ENCODE results near the gene MAPT. TPM values are rescaled to one million over a fixed set of nuclear protein-coding genes. Genes with fewer than 3 reads are reported as not detected.

Gene MAPT
- total and polyA plus RNA-seq, 2 of the 13 experiments (the other 11 are each of a cell fraction or from before 2014, with no cell fraction given) = 2.1 to 2.8 TPM

GRCh38 chr17:45846646-45847045, 47.7 kb upstream of the MAPT start (continued):
- TF ChIP-seq, protein P1, sequence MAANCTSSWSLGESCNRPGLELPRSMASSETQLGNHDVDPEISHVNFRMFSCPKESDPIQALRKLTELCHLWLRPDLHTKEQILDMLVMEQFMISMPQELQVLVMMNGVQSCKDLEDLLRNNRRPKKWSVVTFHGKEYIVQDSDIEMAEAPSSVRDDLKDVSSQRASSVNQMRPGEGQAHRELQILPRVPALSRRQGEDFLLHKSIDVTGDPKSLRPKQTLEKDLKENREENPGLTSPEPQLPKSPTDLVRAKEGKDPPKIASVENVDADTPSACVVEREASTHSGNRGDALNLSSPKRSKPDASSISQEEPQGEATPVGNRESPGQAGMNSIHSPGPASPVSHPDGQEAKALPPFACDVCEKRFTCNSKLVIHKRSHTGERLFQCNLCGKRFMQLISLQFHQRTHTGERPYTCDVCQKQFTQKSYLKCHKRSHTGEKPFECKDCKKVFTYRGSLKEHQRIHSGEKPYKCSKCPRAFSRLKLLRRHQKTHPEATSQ (CRISPR knock-in tag; IDR thresholded peaks at IDR 0.05; ENCODE audit: borderline replicate concordance) = no peak
- TF ChIP-seq, protein P2, sequence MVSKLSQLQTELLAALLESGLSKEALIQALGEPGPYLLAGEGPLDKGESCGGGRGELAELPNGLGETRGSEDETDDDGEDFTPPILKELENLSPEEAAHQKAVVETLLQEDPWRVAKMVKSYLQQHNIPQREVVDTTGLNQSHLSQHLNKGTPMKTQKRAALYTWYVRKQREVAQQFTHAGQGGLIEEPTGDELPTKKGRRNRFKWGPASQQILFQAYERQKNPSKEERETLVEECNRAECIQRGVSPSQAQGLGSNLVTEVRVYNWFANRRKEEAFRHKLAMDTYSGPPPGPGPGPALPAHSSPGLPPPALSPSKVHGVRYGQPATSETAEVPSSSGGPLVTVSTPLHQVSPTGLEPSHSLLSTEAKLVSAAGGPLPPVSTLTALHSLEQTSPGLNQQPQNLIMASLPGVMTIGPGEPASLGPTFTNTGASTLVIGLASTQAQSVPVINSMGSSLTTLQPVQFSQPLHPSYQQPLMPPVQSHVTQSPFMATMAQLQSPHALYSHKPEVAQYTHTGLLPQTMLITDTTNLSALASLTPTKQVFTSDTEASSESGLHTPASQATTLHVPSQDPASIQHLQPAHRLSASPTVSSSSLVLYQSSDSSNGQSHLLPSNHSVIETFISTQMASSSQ (IDR thresholded peaks at IDR 0.05; ENCODE audit: low read depth) = no peak
- TF ChIP-seq, protein P2 (CRISPR knock-in tag; IDR thresholded peaks at IDR 0.05; ENCODE audit: borderline replicate concordance) = no peak

DNA sequence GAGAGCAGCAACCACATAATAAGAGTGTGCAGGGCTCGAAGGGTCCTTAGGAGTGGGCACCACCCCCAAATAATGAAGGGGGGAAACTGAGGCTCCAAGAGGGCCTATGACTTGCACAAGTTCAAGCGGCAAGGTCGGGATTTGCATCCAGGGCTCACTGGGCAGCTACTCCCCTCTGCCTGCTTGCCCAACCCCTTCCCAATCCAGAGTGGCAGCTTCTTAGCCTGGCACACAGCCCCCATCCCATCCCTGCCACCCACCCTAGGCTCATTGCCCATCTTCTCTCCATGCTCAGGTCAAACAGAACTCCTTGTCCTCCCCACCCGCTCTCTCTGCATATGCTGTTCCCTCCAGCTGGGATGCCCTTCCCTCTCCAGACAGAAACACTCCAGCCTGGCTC, 47.3 kb upstream of the MAPT start:
- Histone ChIP-seq H3K79me2 (ENCODE audit: insufficient read depth, low read length) (no peaks in the 10 kb centered on the region), H3K36me3 (replicated peaks in 1 of 2; ENCODE audit: control insufficient read depth in 1 of 2, insufficient read depth in 2 of 2, low read length in 2 of 2) (no peaks in the 10 kb centered on the region), H3K27me3 (ENCODE audit: control insufficient read depth in 1 of 2, insufficient read depth in 2 of 2, low read length in 2 of 2) (peaks cover 15 to 95% of the 10 kb centered on the region in 2 experiments; a peak in 3 of 5 replicates), H2AFZ (ENCODE audit: low read length) (no peak overlapping the region), H3K27ac (ENCODE audit: extremely low read length, insufficient read depth, low read length) (no peak overlapping the region), H4K20me1 (ENCODE audit: insufficient read depth, low read length) (no peaks in the 10 kb centered on the region), H3K4me1 (ENCODE audit: insufficient read depth, low read length) (no peaks in the 10 kb centered on the region), H3K4me3 (replicated peaks in 1 of 3; ENCODE audit: insufficient read depth in 1 of 3, low read depth in 2 of 3, low read length in 3 of 3) (no peak overlapping the region), H3K9me3 (ENCODE audit: low read length) (no peaks in the 10 kb centered on the region), H3K4me2 (ENCODE audit: low read depth, low read length) (no peak overlapping the region), H3K9ac (ENCODE audit: insufficient read depth, low read depth, low read length) (no peak overlapping the region)
- in situ Hi-C loops (cut with HindIII; ENCODE audit: extremely low pct_ligation_motif_present, low pct_unique_long_range_greater_than_20kb) = no loop called here
- FAIRE-seq (no peak), DNase-seq (ENCODE audit: low spot score) (no peak), ATAC-seq (no peak)
- POLR2A ChIA-PET = no interaction called here
- no TSS peak for BruUV-seq (replicated peaks)
- intact Hi-C loops (cut with micrococcal nuclease; ENCODE audit: unreplicated experiment) = no loop called here
- CTCF ChIA-PET (ENCODE audit: low intra/inter-chr PET ratio, low total read pairs) = no interaction called here
- 30% methylated on average over 4 of the region's 4 CpGs for WGBS (ENCODE audit: low lambda C conversion rate)
- TF ChIP-seq NFKB2 (CRISPR knock-in tag; IDR thresholded peaks at IDR 0.05; ENCODE audit: borderline replicate concordance) (no peak), REL (CRISPR knock-in tag; conservative IDR thresholded peaks at IDR 0.05) (no peak), STAG1 (CRISPR knock-in tag; IDR thresholded peaks at IDR 0.05) (no peak), FUBP1 (CRISPR knock-in tag; IDR thresholded peaks at IDR 0.05; ENCODE audit: borderline replicate concordance) (no peak), DBP (CRISPR knock-in tag; IDR thresholded peaks at IDR 0.05; ENCODE audit: not compliant biosample characterization) (no peak), ONECUT2 (CRISPR knock-in tag; IDR thresholded peaks at IDR 0.05) (no peak), SRSF1 (optimal IDR thresholded peaks at IDR 0.05; ENCODE audit: low read depth, low read length) (no peak)
- TF ChIP-seq, protein P3, sequence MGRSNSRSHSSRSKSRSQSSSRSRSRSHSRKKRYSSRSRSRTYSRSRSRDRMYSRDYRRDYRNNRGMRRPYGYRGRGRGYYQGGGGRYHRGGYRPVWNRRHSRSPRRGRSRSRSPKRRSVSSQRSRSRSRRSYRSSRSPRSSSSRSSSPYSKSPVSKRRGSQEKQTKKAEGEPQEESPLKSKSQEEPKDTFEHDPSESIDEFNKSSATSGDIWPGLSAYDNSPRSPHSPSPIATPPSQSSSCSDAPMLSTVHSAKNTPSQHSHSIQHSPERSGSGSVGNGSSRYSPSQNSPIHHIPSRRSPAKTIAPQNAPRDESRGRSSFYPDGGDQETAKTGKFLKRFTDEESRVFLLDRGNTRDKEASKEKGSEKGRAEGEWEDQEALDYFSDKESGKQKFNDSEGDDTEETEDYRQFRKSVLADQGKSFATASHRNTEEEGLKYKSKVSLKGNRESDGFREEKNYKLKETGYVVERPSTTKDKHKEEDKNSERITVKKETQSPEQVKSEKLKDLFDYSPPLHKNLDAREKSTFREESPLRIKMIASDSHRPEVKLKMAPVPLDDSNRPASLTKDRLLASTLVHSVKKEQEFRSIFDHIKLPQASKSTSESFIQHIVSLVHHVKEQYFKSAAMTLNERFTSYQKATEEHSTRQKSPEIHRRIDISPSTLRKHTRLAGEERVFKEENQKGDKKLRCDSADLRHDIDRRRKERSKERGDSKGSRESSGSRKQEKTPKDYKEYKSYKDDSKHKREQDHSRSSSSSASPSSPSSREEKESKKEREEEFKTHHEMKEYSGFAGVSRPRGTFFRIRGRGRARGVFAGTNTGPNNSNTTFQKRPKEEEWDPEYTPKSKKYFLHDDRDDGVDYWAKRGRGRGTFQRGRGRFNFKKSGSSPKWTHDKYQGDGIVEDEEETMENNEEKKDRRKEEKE (IDR thresholded peaks at IDR 0.05) = no peak

Data from HepG2 (cell line).